K562 (cell line): Measurements from ENCODE around the gene GALNS. TPM values are rescaled to one million over a fixed set of nuclear protein-coding genes. Genes with fewer than 3 reads are reported as not detected.
A peak's percentile ranks its signal among the peaks of the same experiment; 100 is the strongest.

ENCODE experiments used
- CBX8 ChIP-seq: fragments of 200-600 bp; sonication (generic); IDR thresholded peaks from 2 replicates; pipeline ENCODE4 v1.6.1; 2012; ENCODE audit warnings: borderline replicate concordance, mixed run types, low read depth, mild to moderate bottlenecking, moderate library complexity, mixed read lengths, low read length, control low read depth, inconsistent platforms; ENCODE audit not compliant: poor library complexity, severe bottlenecking; ENCODE audit errors: extremely low read depth
- DIDO1 ChIP-seq: fragments of 450-650 bp; IDR thresholded peaks from 2 replicates; pipeline ENCODE4 v1.6.1; 2016; ENCODE audit warnings: low read depth, missing biosample characterization, missing genetic modification characterization
- EP300 ChIP-seq: IDR thresholded peaks from 2 replicates; pipeline ENCODE4 v1.6.1; 2012; ENCODE audit warnings: low read length, improper control_type of control experiment
- FOSL1 ChIP-seq: fragments of 200-800 bp; sonication (Bioruptor generic); conservative IDR thresholded peaks from 2 replicates; pipeline ENCODE4 v1.6.1; 2016; ENCODE audit warnings: missing genetic modification characterization, missing compliant biosample characterization
- MCM3 ChIP-seq: fragments of 450-650 bp; IDR thresholded peaks from 2 replicates; pipeline ENCODE4 v1.6.1; 2016
- NFRKB ChIP-seq: fragments of 450-650 bp; IDR thresholded peaks from 2 replicates; pipeline ENCODE4 v1.6.1; 2016; ENCODE audit warnings: low read depth
- POLR3A ChIP-seq: IDR thresholded peaks from 2 replicates; pipeline ENCODE4 v1.6.1; 2011; ENCODE audit warnings: borderline replicate concordance, mild to moderate bottlenecking, moderate library complexity; ENCODE audit not compliant: insufficient read length, insufficient read depth; ENCODE audit errors: extremely low read depth
- RAD21 ChIP-seq, 2 experiments: fragments of 250-450 bp in 1 of 2; fragments of 450-650 bp in 1 of 2; sonication (Bioruptor Pico) in 1 of 2; formaldehyde crosslinking in 1 of 2; IDR thresholded peaks in 1 of 2; conservative IDR thresholded peaks in 1 of 2; 2 replicates each; pipeline versions ENCODE4 v1.4.0 to v1.8.0; 2020 to 2022; ENCODE audit warnings: mild to moderate bottlenecking in 2 of 2, moderate library complexity in 1 of 2
- SMAD1 ChIP-seq: fragments of 150-350 bp; IDR thresholded peaks from 2 replicates; pipeline ENCODE4 v1.6.1; 2014; ENCODE audit warnings: low read length, low read depth; ENCODE audit not compliant: partially characterized antibody
- STAT5B ChIP-seq: fragments of 250-450 bp; sonication (Bioruptor Pico); IDR thresholded peaks from 2 replicates; pipeline ENCODE4 v1.8.0; 2021; ENCODE audit warnings: mild to moderate bottlenecking, inconsistent platforms
- ZC3H11A ChIP-seq: IDR thresholded peaks from 2 replicates; pipeline ENCODE4 v1.6.1; 2012; ENCODE audit warnings: low read depth, low read length, improper control_type of control experiment
- ZNF23 ChIP-seq: fragments of 250-450 bp; sonication (Bioruptor Pico); IDR thresholded peaks from 2 replicates; pipeline ENCODE4 v1.4.0; 2020; ENCODE audit warnings: mild to moderate bottlenecking
- ZNF766 ChIP-seq: fragments of 200-800 bp; sonication (Bioruptor generic); conservative IDR thresholded peaks from 2 replicates; pipeline ENCODE4 v1.6.1; 2016; ENCODE audit warnings: missing genetic modification characterization, missing compliant biosample characterization
- ZNF785 ChIP-seq: fragments of 250-450 bp; sonication (Bioruptor Pico); IDR thresholded peaks from 2 replicates; pipeline ENCODE4 v1.4.0; 2020; ENCODE audit warnings: mild to moderate bottlenecking
- polyA plus RNA-seq, 8 experiments: library from polyadenylated mRNA; depleted of rRNA in 4 of 8; stranded (reverse) in 5 of 8; unstranded in 3 of 8; fragments of >200 nt; fragmentation: Nextera tagmentation in 2 of 8; fragmentation: Illumina TruSeq in 1 of 8; extraction: Ambion mirVana in 2 of 8; extraction: Trizol in 1 of 8; gene quantifications; 2 replicates each; pipeline versions ENCODE4 v1.2.1 to v1.2.3, GENCODE V29; 2011 to 2014; ENCODE audit warnings: inconsistent platforms in 1 of 8, missing spikeins in 1 of 8
- total RNA-seq, 7 experiments: library from RNA; depleted of rRNA in 6 of 7; stranded (reverse); fragments of >200 nt in 6 of 7; fragmentation: Illumina TruSeq in 2 of 7; extraction: Trizol in 2 of 7; gene quantifications; 2 replicates each; pipeline versions ENCODE4 v1.2.1 to v1.2.3, GENCODE V29; 2011 to 2021; ENCODE audit warnings: low replicate concordance in 1 of 7
- TF ChIP-seq, protein P1 (sequence below): sonication (generic); formaldehyde crosslinking; IDR thresholded peaks from 2 replicates; pipeline ENCODE4 v1.8.0; 2023; ENCODE audit warnings: missing genetic modification reagents, mild to moderate bottlenecking, borderline replicate concordance
- TF ChIP-seq, protein P2 (sequence below): fragments of 450-650 bp; formaldehyde crosslinking; IDR thresholded peaks from 2 replicates; pipeline ENCODE4 v1.4.0; 2020; ENCODE audit warnings: mild to moderate bottlenecking, moderate library complexity
- TF ChIP-seq, protein P3 (sequence below), 2 experiments: fragments of 450-650 bp in 1 of 2; sonication (generic) in 1 of 2; formaldehyde crosslinking; conservative IDR thresholded peaks; 2 replicates each; pipeline versions ENCODE4 v1.4.0 to v1.8.1; 2020 to 2022; ENCODE audit warnings: mild to moderate bottlenecking in 1 of 2, missing genetic modification reagents in 1 of 2
- TF ChIP-seq, protein P4 (sequence below): sonication (generic); formaldehyde crosslinking; IDR thresholded peaks from 2 replicates; pipeline ENCODE4 v1.8.0; 2022; ENCODE audit warnings: mild to moderate bottlenecking, missing genetic modification reagents

GALNS gene
- total and polyA plus RNA-seq, 9 of the 15 experiments (the other 6 are each of a cell fraction or from before 2014, with no cell fraction given) = 0.38 to 13.2 (median 4.3) TPM

DNA sequence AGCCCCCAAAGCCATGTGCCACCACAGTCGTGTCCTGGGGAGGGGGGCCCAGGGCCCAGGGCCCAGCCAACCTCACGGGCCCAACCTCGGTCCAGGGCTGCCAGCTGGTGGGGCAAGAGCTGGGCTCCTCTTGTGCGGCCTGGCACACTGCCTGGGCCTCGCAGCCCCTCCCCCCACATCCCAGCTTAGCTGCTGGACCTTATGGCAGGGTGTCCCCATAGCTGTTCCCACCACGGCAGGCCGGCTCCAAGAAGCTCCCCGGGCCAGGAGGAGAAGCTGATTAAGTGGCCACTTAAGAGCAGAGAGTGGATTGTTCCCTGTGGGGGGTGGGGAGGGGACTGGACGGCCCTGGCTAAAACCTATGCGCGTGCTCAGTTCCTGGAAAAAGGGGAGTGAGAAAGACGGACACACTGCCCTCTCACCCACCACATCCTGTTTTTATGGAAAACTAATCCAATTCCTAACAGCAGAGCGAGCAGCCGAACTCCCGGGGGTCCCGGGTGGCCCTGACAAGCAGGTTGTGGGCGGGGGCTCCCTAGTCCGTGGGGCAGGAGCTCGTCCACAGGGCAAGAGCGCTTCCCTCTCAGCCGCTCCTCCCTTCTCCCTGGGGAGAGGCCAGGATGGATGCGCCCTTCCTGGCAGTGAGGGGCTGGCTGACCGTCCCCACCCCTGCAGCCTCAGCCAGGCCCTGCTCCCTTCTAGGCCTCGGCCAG is 88.5 kb downstream of the GALNS start (continued):
- TF ChIP-seq, protein P1, sequence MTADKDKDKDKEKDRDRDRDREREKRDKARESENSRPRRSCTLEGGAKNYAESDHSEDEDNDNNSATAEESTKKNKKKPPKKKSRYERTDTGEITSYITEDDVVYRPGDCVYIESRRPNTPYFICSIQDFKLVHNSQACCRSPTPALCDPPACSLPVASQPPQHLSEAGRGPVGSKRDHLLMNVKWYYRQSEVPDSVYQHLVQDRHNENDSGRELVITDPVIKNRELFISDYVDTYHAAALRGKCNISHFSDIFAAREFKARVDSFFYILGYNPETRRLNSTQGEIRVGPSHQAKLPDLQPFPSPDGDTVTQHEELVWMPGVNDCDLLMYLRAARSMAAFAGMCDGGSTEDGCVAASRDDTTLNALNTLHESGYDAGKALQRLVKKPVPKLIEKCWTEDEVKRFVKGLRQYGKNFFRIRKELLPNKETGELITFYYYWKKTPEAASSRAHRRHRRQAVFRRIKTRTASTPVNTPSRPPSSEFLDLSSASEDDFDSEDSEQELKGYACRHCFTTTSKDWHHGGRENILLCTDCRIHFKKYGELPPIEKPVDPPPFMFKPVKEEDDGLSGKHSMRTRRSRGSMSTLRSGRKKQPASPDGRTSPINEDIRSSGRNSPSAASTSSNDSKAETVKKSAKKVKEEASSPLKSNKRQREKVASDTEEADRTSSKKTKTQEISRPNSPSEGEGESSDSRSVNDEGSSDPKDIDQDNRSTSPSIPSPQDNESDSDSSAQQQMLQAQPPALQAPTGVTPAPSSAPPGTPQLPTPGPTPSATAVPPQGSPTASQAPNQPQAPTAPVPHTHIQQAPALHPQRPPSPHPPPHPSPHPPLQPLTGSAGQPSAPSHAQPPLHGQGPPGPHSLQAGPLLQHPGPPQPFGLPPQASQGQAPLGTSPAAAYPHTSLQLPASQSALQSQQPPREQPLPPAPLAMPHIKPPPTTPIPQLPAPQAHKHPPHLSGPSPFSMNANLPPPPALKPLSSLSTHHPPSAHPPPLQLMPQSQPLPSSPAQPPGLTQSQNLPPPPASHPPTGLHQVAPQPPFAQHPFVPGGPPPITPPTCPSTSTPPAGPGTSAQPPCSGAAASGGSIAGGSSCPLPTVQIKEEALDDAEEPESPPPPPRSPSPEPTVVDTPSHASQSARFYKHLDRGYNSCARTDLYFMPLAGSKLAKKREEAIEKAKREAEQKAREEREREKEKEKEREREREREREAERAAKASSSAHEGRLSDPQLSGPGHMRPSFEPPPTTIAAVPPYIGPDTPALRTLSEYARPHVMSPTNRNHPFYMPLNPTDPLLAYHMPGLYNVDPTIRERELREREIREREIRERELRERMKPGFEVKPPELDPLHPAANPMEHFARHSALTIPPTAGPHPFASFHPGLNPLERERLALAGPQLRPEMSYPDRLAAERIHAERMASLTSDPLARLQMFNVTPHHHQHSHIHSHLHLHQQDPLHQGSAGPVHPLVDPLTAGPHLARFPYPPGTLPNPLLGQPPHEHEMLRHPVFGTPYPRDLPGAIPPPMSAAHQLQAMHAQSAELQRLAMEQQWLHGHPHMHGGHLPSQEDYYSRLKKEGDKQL (CRISPR knock-in tag) = no peak
- TF ChIP-seq DIDO1 (tag) (no peak), ZNF23 (CRISPR knock-in tag) (no peak), FOSL1 (tag) (no peak), POLR3A (no peak), EP300 (peak; percentile 40; the same call in 1 of the 2 replicates), CBX8 (no peak), ZNF766 (no peak), NFRKB (no peak), RAD21 (CRISPR knock-in tag; conservative IDR thresholded peaks at IDR 0.05 in 1 of 2, IDR thresholded peaks at IDR 0.05 in 1 of 2) (peak in 1 of 2 experiments; percentile 11; a peak in 1 of 4 replicates), ZNF785 (CRISPR knock-in tag) (no peak), ZC3H11A (no peak), MCM3 (no peak), STAT5B (CRISPR knock-in tag) (no peak), SMAD1 (no peak)
- TF ChIP-seq, protein P2, sequence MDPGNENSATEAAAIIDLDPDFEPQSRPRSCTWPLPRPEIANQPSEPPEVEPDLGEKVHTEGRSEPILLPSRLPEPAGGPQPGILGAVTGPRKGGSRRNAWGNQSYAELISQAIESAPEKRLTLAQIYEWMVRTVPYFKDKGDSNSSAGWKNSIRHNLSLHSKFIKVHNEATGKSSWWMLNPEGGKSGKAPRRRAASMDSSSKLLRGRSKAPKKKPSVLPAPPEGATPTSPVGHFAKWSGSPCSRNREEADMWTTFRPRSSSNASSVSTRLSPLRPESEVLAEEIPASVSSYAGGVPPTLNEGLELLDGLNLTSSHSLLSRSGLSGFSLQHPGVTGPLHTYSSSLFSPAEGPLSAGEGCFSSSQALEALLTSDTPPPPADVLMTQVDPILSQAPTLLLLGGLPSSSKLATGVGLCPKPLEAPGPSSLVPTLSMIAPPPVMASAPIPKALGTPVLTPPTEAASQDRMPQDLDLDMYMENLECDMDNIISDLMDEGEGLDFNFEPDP (CRISPR knock-in tag) = no peak
- TF ChIP-seq, protein P3, sequence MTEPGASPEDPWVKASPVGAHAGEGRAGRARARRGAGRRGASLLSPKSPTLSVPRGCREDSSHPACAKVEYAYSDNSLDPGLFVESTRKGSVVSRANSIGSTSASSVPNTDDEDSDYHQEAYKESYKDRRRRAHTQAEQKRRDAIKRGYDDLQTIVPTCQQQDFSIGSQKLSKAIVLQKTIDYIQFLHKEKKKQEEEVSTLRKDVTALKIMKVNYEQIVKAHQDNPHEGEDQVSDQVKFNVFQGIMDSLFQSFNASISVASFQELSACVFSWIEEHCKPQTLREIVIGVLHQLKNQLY (CRISPR knock-in tag; conservative IDR thresholded peaks at IDR 0.05) = no peak
- TF ChIP-seq, protein P4, sequence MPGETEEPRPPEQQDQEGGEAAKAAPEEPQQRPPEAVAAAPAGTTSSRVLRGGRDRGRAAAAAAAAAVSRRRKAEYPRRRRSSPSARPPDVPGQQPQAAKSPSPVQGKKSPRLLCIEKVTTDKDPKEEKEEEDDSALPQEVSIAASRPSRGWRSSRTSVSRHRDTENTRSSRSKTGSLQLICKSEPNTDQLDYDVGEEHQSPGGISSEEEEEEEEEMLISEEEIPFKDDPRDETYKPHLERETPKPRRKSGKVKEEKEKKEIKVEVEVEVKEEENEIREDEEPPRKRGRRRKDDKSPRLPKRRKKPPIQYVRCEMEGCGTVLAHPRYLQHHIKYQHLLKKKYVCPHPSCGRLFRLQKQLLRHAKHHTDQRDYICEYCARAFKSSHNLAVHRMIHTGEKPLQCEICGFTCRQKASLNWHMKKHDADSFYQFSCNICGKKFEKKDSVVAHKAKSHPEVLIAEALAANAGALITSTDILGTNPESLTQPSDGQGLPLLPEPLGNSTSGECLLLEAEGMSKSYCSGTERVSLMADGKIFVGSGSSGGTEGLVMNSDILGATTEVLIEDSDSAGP (CRISPR knock-in tag) = 0 out of 2 replicates have a peak, but pooled peaks have one; percentile 20
